ENCODE results near the gene GMCL2. TPM values are rescaled to one million over a fixed set of nuclear protein-coding genes. Genes with fewer than 3 reads are reported as not detected.

GMCL2 gene
- total RNA-seq, 4 donors from 2014 or later = not detected

DNA sequence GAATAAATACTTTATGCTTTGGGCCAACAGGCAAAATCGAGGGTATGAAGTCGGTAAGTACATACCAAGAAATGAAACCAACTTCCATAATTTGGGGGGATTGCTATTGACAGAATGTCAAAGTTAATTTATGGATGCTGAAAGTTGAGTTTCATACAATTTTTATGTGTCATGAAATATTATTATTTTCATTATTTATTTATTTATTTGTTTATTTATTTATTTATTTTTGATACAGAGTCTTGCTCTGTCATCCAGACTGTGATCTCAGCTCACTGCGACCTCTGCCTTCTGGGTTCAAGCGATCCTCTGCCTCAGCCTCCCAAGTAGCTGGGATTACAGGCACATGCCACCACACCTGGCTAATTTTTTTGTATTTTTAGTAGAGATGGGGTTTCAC is 4.5 kb upstream of the GMCL2 start:
- Histone ChIP-seq H3K36me3 (no peaks in the 10 kb centered on the region), H3K27me3 (peaks cover 30% of the 10 kb centered on the region), H3K4me1 (no peaks in the 10 kb centered on the region), H3K27ac (no peak overlapping the region), H3K4me3 (no peak overlapping the region), H3K9me3 (no peaks in the 10 kb centered on the region)
- ATAC-seq = no peak
- TF ChIP-seq, protein P1, sequence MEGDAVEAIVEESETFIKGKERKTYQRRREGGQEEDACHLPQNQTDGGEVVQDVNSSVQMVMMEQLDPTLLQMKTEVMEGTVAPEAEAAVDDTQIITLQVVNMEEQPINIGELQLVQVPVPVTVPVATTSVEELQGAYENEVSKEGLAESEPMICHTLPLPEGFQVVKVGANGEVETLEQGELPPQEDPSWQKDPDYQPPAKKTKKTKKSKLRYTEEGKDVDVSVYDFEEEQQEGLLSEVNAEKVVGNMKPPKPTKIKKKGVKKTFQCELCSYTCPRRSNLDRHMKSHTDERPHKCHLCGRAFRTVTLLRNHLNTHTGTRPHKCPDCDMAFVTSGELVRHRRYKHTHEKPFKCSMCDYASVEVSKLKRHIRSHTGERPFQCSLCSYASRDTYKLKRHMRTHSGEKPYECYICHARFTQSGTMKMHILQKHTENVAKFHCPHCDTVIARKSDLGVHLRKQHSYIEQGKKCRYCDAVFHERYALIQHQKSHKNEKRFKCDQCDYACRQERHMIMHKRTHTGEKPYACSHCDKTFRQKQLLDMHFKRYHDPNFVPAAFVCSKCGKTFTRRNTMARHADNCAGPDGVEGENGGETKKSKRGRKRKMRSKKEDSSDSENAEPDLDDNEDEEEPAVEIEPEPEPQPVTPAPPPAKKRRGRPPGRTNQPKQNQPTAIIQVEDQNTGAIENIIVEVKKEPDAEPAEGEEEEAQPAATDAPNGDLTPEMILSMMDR (IDR thresholded peaks at IDR 0.05) = no peak
- TF ChIP-seq EP300 (IDR thresholded peaks at IDR 0.05) = no peak
- TF ChIP-seq POLR2AphosphoS5 (IDR thresholded peaks at IDR 0.05) = no peak
- 67 to 81% methylated on average over 3 to 4 of the region's 4 CpGs for WGBS, 2 donors (ENCODE audit: low coverage in 1 of 2)

DNA sequence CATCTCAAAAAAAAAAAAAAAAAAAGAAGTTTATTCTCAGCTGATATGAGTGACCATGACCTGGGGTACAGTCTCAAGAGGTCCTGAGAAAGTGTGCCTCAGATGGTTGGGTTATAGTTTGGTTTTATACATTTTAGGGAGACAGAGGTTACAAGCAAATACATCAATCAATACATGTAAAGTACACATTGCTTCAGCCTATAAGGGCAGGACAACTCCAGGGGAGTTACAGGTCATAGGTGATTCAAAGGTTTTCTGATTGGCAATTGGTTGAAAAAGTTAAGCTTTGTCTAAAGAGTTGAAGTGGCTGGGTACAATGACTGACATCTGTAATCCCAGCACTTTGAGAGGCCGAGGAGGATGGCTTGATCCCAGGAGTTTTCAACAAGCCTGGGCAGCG is 2.3 kb upstream of the GMCL2 start:
- Histone ChIP-seq H3K4me3 (no peak overlapping the region), H3K4me1 (no peaks in the 10 kb centered on the region), H3K9me3 (no peaks in the 10 kb centered on the region), H3K36me3 (no peaks in the 10 kb centered on the region), H3K27me3 (peaks cover 30% of the 10 kb centered on the region), H3K27ac (no peak overlapping the region)
- WGBS, 2 donors (ENCODE audit: low coverage in 1 of 2) = 33 to 50% methylated on average over 2 of the region's 2 CpGs
- no peak for TF ChIP-seq POLR2A (IDR thresholded peaks at IDR 0.05)
- TF ChIP-seq, protein P1 (IDR thresholded peaks at IDR 0.05) = no peak
- TF ChIP-seq EP300 (IDR thresholded peaks at IDR 0.05) = no peak
- TF ChIP-seq POLR2AphosphoS5 (IDR thresholded peaks at IDR 0.05) = no peak
- ATAC-seq = no peak

DNA sequence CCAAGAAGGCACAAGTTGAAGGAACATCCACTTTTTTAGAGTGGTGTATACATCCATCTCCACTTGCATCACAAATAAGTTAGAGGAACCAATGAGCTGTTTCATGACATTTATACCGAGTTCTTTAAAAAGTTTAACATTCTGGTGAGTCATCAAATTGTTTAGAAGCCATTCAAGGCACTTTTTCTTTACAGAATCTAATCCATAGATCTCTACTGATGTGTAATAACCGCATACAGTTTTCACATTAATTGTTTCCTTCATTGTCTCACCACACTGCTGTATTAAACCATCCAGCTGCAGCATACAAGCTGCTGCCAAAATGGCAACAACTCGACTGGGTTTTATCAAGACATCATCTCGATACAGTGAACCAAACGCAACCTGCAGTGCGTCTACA is 744 bp downstream of the GMCL2 start:
- H3K4me3 ChIP-seq = no peak overlapping the region
- TF ChIP-seq, protein P1 (IDR thresholded peaks at IDR 0.05) = no peak
- TF ChIP-seq POLR2A (IDR thresholded peaks at IDR 0.05) (no peak), EP300 (IDR thresholded peaks at IDR 0.05) (no peak), POLR2AphosphoS5 (IDR thresholded peaks at IDR 0.05) (no peak)
- H3K4me1 ChIP-seq = no peaks in the 10 kb centered on the region
- ATAC-seq = no peak
- no peaks in the 10 kb centered on the region for H3K9me3 ChIP-seq
- peaks cover 17% of the 10 kb centered on the region for H3K27me3 ChIP-seq
- no peak overlapping the region for H3K27ac ChIP-seq
- WGBS, 2 donors (ENCODE audit: low coverage in 1 of 2) = 31 to 40% methylated on average over 6 of the region's 6 CpGs
- no peaks in the 10 kb centered on the region for H3K36me3 ChIP-seq

DNA sequence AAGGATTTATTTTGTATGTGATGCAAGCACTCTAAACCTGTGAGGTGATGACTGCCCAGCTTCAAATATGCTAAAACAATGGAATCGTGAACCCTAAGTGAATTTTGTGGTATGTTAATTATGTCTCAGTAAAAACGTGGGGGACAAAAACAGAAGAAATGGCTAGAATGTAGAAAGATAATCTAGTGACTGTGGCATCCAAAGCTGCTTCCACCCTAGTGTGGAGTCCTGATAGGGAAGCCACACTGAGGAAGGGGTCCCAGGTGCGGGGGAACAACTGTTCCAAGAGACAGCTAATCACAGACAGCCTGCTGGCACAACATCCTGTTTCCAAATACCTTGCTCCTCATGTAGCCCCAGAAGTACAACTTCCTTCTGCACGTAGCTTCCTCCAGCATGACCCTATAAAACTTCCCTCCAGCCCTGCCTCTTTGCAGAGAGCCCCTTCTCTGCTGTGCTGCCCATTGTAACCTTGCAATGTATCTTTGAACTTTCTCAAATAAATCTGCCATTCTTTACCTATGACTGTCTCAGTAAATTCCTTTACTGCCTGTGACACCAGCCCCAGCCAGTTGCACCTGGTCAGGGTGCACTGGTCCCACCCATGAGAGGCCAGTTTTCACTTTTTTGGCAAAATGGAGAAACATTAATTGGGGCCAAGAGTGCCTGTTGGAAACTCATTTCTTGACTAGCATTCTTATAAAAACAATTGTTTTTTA is 4.9 kb downstream of the GMCL2 start:
- Histone ChIP-seq H3K27ac (no peak overlapping the region), H3K36me3 (no peaks in the 10 kb centered on the region), H3K27me3 (peaks cover 26% of the 10 kb centered on the region), H3K9me3 (peaks cover 0 to 7% (median 0%) of the 10 kb centered on the region in 3 donors), H3K4me3 (no peak overlapping the region), H3K4me1 (no peaks in the 10 kb centered on the region)
- TF ChIP-seq, protein P1 (IDR thresholded peaks at IDR 0.05) = no peak
- no peak for TF ChIP-seq POLR2A (IDR thresholded peaks at IDR 0.05)
- no peak for TF ChIP-seq POLR2AphosphoS5 (IDR thresholded peaks at IDR 0.05)
- TF ChIP-seq EP300 (IDR thresholded peaks at IDR 0.05) = no peak
- no peak for ATAC-seq
- 38 to 66% methylated on average over 4 of the region's 4 CpGs for whole genome bisulfite sequencing, 2 donors (ENCODE audit: low coverage in 1 of 2)

DNA sequence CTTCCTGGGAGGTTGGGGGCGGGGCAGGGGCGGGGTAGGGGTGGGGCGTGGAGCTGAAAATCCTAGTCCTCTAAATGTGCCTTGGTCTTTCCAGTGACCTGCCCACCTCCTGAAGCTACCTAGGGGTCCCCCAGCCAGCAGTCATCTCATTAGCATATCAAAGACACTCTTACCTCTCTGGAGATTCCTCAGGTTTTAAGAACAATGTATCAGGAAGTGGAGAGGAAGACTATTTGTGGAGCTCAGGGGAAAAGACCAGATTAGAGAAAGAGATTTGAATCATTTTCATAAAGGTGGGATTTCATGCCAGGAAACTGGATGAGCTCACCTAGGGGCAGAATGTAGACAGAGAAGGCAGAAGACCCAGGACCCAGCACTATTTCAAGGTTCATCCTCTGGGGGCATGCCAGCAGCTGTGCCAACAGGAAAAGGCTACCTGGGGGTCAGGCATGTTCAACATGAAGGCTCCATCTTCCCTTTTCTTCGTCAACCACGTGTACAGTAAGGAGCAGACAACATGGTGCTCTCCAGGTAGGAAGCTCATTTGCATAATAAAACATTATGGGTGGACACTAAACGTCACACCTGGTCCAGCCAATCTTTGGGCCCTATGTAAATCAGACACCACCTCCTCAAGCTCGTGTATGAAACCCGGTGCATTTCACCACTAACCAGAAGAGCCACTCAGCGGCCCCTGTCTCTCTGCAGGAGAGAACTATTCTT is 6.9 kb downstream of the GMCL2 start:
- Histone ChIP-seq H3K27me3 (peaks cover 26% of the 10 kb centered on the region), H3K9me3 (peaks cover 0 to 7% (median 0%) of the 10 kb centered on the region in 3 donors), H3K36me3 (no peaks in the 10 kb centered on the region), H3K4me3 (no peak overlapping the region), H3K27ac (no peak overlapping the region), H3K4me1 (no peaks in the 10 kb centered on the region)
- 13 to 25% methylated on average over 5 to 6 of the region's 9 CpGs for WGBS, 2 donors (ENCODE audit: low coverage in 1 of 2)
- ATAC-seq = no peak
- TF ChIP-seq, protein P1 (IDR thresholded peaks at IDR 0.05) = no peak
- TF ChIP-seq POLR2AphosphoS5 (IDR thresholded peaks at IDR 0.05) (no peak), EP300 (IDR thresholded peaks at IDR 0.05) (no peak), POLR2A (IDR thresholded peaks at IDR 0.05) (no peak)

Data from gastroesophageal sphincter (tissue), 4 donors.